ENCODE results near the gene CAPNS1.

DNA sequence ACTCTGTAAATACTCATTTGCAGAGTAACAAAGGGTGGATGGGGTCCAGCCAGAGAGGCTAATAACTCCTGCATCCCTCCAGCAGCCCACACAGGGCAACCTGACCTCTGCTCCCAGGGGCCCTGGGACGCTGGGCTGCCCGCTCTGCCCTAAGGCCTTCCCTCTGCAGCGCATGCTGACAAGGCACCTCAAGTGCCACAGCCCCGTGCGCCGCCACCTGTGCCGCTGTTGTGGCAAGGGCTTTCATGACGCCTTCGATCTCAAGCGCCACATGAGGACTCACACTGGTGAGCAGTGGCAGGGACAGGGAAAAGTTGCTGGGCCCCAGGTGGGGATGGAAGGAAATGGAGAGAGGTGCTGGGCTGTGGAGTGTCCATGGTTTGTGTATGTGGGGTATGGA, 27.2 kb upstream of the CAPNS1 start:
- TF ChIP-seq CTCF (IDR thresholded peaks at IDR 0.05; ENCODE audit: low read depth, low read length) (no peak), POLR2A (IDR thresholded peaks at IDR 0.05; ENCODE audit: extremely low read depth, insufficient read length) (no peak), MAX (IDR thresholded peaks at IDR 0.05; ENCODE audit: low read depth, low read length) (no peak)
